ENCODE results near the gene ADCY2.

The ADCY2 gene

DNA sequence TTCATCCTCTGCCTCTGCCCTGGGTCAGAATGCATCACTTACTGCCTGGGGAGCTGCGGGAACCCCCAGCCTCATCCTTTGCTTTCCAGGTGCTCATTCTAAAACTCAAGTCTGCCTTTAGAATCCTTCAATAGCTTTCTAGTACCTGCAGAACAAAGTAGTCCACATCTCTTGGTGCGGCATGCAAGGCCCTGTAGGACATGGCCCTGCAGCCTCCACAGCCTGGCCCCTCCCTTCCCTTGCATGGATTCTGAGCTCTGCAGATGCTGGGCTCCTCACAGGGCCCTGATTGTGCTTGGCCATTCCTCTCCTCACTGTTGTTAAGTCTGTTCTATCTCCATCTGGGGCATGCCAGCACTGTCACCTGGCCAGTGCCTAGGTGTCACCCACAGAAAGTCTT lies 141.6 kb downstream of the ADCY2 start:
- H3K9me3 Mint-ChIP-seq: no peaks in the 10 kb centered on the region
- DNase-seq (no peak), ATAC-seq (no peak)
- no peaks in the 10 kb centered on the region for H3K4me1 Mint-ChIP-seq
- H3K4me3 Mint-ChIP-seq: no peak overlapping the region
- no peak overlapping the region for H3K27ac Mint-ChIP-seq
- no peaks in the 10 kb centered on the region for H3K27me3 Mint-ChIP-seq
- no peaks in the 10 kb centered on the region for H3K36me3 Mint-ChIP-seq (ENCODE audit: low read depth)

DNA sequence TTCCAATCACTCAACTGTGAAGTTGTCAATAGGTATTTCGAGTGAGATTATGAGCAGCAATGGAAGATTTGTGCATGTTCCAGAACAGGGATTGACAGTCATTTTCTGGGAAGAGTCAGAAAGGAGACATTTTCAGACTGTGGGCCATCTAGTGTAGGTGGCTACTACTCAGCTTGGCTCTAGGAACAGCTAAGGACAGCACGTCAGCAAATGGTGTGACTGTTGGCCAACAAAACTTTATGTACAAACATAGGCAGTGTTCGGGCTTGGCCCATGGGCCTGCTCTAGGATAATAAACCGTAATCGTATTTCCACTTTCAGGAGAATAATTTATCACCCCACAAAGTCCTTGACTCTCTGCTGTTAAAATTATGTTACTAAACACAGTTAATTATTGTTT lies 143.6 kb downstream of the ADCY2 start:
- Mint-ChIP-seq H3K4me3 (no peak overlapping the region), H3K27ac (no peak overlapping the region), H3K36me3 (ENCODE audit: low read depth) (no peaks in the 10 kb centered on the region), H3K4me1 (no peaks in the 10 kb centered on the region), H3K27me3 (no peaks in the 10 kb centered on the region), H3K9me3 (no peaks in the 10 kb centered on the region)
- DNase-seq (no peak), ATAC-seq (no peak)

DNA sequence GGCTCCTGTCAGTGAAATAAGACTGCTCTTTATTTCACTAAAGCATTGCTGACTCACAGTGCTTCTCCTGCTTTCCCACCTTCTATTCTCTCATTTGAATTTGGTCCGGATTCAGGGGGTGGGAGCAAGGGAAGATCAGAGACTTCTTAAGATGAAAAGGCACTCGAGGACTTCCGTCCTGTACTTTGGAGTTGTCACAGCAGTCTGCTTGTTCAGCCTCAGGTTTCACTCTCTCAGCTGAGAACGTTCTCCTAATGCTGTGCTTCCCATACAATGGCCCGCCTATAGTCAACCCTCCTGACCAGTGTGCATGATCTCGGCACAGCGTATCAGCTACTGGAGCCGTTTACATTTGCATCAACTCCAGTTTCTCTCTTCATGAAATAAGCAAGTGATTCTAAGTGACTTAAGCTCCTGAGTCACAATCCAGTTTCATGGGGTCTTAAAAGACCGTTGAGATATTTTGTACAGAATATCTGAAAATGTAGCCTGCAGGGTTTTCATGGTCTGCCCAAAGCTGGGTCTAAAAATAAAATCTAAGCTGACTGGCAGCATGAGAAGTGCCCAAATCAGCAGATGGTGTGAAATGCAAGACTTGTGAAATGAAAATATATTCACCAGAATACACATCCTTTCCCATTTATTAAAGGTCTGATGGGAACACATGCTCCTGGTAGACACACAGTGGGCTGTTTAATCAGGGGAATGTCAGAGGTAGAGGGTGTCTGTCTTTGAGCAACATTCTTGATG lies 145.0 kb downstream of the ADCY2 start:
- H3K9me3 Mint-ChIP-seq: no peaks in the 10 kb centered on the region
- H3K27me3 Mint-ChIP-seq: no peaks in the 10 kb centered on the region
- H3K27ac Mint-ChIP-seq: no peak overlapping the region
- ATAC-seq (no peak), DNase-seq (no peak)
- no peaks in the 10 kb centered on the region for H3K36me3 Mint-ChIP-seq (ENCODE audit: low read depth)
- no peak overlapping the region for H3K4me3 Mint-ChIP-seq
- H3K4me1 Mint-ChIP-seq: no peaks in the 10 kb centered on the region

DNA sequence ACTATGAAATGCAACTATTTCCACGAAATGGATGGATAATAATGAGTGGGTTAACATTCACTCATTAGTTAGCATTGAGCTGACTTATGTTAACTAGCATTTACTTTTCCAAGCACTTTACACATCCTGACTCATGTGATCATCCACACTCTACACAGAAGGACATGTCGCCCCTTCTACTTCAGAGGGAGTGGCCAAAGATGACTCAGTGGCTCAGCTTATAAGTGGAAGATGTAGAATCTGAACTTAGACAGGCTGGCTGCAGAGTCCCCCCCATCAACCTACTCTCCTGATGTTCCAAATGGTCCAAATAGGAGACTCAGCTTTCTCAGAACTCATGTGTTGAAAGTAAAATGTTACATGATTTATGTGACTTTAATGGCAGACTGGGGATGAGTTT lies 146.0 kb downstream of the ADCY2 start:
- ATAC-seq (no peak), DNase-seq (no peak)
- Mint-ChIP-seq H3K4me3 (no peak overlapping the region), H3K4me1 (no peaks in the 10 kb centered on the region), H3K36me3 (ENCODE audit: low read depth) (no peaks in the 10 kb centered on the region), H3K27me3 (no peaks in the 10 kb centered on the region), H3K27ac (no peak overlapping the region), H3K9me3 (no peaks in the 10 kb centered on the region)

DNA sequence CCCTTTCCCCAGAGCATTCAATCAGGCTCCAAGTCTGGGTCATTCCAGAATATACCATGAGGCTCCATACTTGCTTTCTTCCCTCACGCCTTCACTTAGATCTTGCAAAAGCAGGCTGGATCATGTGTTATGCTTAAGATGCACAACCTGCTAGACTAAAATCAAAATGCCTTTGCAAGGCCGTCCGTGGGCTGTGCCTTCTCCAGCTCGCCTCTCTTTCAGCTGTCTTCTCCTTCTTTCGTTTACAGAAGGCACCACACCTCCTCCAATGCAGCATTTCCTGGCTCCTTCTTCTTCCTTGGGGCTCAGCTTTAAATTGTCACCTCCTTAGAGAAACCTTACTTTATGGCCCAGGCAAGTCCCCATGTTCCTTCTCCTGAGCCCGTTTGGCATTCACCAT lies 150.6 kb downstream of the ADCY2 start:
- peaks cover 3% of the 10 kb centered on the region for H3K27me3 Mint-ChIP-seq
- ATAC-seq (no peak), DNase-seq (no peak)
- no peaks in the 10 kb centered on the region for H3K36me3 Mint-ChIP-seq (ENCODE audit: low read depth)
- no peaks in the 10 kb centered on the region for H3K4me1 Mint-ChIP-seq
- no peak overlapping the region for H3K27ac Mint-ChIP-seq
- no peak overlapping the region for H3K4me3 Mint-ChIP-seq
- H3K9me3 Mint-ChIP-seq: no peaks in the 10 kb centered on the region

DNA sequence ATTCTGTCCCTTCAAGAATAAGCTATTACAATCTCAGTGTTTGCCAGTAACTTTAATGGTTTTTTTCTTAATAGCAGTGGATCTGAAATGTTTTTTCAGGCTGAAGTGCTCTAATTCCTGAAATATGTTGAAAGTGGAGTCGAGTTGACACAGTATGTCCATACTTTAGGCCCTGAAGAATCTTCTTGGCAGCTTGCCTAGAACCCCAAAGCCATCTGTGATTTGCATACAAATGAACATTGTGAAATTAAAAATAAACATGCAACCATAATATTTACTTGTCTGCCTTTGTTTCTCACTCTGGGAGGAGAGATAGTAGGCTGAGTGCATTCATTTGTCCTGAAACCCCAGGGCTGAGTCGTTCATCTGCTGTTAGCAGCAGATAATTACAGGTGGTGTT lies 152.7 kb downstream of the ADCY2 start:
- ATAC-seq (no peak), DNase-seq (no peak)
- H3K27ac Mint-ChIP-seq: no peak overlapping the region
- no peaks in the 10 kb centered on the region for H3K9me3 Mint-ChIP-seq
- no peaks in the 10 kb centered on the region for H3K4me1 Mint-ChIP-seq
- H3K36me3 Mint-ChIP-seq (ENCODE audit: low read depth): no peaks in the 10 kb centered on the region
- no peak overlapping the region for H3K4me3 Mint-ChIP-seq
- H3K27me3 Mint-ChIP-seq: peaks cover 3% of the 10 kb centered on the region

DNA sequence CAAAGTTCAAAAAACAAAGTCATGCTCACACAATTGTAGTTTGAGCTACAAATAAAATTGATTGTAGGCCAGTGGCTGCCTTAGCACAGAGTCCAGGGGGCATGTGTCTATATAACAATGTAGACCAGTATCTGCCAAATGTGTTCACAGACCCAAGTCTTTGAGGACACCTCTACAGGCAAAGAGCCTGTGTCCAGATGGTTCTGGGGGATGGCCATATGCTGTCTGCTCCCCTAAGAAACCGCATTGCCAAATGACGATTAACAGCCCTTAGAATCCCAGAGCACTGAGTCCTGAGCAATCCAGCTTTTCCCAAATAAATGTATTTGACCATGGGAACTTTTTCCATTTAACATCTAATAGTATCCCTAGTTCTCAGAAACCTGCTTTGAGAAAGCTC lies 169.6 kb downstream of the ADCY2 start:
- ATAC-seq (no peak), DNase-seq (no peak)
- Mint-ChIP-seq H3K36me3 (ENCODE audit: low read depth) (no peaks in the 10 kb centered on the region), H3K27me3 (no peaks in the 10 kb centered on the region), H3K27ac (no peak overlapping the region), H3K4me1 (no peaks in the 10 kb centered on the region), H3K9me3 (no peaks in the 10 kb centered on the region), H3K4me3 (no peak overlapping the region)

DNA sequence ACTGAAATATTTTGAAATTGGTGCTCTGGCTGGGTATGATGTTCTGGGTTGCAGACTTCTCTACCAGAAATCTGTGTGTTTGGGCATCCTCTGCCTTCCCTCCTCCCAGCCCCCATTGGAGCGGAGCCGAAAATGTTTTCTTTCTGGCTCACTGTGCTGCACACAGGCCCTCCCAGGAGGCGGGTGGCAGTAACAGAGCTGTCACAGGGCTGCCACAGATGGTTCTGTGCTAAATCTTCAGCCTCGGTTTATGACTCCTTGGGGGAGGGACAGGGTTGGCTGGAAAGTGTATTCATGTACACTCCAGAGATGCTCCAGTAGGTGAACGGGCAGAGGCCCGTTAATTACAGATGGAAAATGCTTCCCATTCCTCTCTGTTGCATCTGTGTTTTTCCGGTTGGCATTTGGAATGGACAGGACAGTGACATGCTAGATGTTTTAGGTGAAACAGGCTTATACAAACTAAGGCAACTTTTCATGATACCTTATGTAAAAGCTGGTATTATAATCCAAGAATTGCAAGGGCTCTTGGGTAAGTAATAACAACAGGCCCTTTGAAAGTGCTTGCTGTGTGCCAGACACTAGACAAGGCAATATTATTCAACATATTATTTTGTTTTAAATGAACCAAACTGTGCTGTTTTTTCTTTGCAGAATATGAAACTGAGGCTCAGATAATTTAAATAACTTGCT lies 180.2 kb downstream of the ADCY2 start:
- H3K36me3 Mint-ChIP-seq (ENCODE audit: low read depth): no peaks in the 10 kb centered on the region
- no peak overlapping the region for H3K4me3 Mint-ChIP-seq
- no peak overlapping the region for H3K27ac Mint-ChIP-seq

DNA sequence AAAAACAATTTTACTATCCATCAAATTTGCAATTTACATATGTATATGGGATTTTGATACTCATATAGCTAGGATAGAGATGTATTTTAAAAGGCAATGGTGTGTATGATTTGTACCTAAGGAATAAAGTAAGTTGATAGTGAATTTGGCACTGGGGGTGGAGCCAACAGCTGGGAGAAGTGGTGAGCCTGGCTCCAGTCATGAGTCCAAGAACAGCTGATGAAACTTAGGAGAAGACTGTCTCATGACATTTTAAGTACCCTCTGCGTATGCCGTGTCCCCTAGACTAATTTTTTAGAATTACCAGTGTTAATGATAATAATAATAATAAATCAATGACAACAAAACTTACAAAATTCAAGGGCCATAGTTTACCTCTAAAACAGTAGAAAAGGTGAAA lies 181.4 kb downstream of the ADCY2 start:
- Mint-ChIP-seq H3K36me3 (ENCODE audit: low read depth) (no peaks in the 10 kb centered on the region), H3K4me1 (no peaks in the 10 kb centered on the region), H3K27ac (no peak overlapping the region), H3K27me3 (no peaks in the 10 kb centered on the region), H3K4me3 (no peak overlapping the region), H3K9me3 (no peaks in the 10 kb centered on the region)
- ATAC-seq: no peak
- DNase-seq: no peak

More for the DNA sequence above, 180.2 kb downstream of the ADCY2 start:
- ATAC-seq (no peak), DNase-seq (no peak)
- Mint-ChIP-seq H3K27me3 (no peaks in the 10 kb centered on the region), H3K4me1 (no peaks in the 10 kb centered on the region), H3K9me3 (peaks cover 5% of the 10 kb centered on the region)

DNA sequence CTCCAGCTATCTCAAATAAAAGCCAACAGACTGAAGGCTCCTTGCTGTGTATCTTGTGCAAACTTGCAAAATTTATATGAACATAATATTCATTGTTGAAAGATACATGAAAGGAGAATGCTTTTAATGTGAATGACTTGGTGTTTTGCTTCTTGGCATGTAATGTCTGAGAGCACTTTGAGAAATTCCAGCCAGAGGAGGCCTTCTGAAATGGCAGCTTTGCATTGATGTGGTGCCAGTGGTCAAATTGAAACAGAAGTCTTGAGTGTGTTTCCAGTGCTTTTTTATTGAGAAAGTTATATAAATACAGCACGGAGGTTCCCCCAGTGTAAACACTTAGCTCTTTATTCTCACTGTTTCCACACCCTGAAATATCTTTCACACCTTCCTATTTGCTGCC lies 182.1 kb downstream of the ADCY2 start:
- Mint-ChIP-seq H3K36me3 (ENCODE audit: low read depth) (no peaks in the 10 kb centered on the region), H3K9me3 (no peaks in the 10 kb centered on the region), H3K4me3 (no peak overlapping the region), H3K27ac (no peak overlapping the region), H3K27me3 (no peaks in the 10 kb centered on the region), H3K4me1 (no peaks in the 10 kb centered on the region)
- ATAC-seq: no peak
- DNase-seq: no peak

DNA sequence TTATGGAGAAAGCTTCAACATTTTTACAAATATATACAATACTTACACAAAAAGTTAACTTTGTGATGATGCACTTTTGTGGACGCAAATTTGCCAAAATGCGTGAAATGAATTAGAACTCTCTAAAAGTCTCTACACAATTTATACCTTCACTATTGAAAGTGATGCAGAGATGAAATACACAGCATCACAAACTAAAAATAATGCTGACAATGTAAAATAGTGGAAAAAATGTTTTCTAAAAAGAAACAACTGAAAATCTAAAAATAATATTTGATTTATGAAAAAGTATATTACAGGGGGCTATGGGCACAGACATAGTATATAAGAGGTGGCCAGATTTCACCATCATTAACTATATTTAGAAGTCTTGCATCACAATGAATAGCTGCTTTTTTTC lies 188.8 kb downstream of the ADCY2 start:
- ATAC-seq (no peak), DNase-seq (no peak)
- no peaks in the 10 kb centered on the region for H3K9me3 Mint-ChIP-seq
- no peaks in the 10 kb centered on the region for H3K4me1 Mint-ChIP-seq
- no peak overlapping the region for H3K27ac Mint-ChIP-seq
- no peak overlapping the region for H3K4me3 Mint-ChIP-seq
- no peaks in the 10 kb centered on the region for H3K36me3 Mint-ChIP-seq (ENCODE audit: low read depth)
- H3K27me3 Mint-ChIP-seq: no peaks in the 10 kb centered on the region

DNA sequence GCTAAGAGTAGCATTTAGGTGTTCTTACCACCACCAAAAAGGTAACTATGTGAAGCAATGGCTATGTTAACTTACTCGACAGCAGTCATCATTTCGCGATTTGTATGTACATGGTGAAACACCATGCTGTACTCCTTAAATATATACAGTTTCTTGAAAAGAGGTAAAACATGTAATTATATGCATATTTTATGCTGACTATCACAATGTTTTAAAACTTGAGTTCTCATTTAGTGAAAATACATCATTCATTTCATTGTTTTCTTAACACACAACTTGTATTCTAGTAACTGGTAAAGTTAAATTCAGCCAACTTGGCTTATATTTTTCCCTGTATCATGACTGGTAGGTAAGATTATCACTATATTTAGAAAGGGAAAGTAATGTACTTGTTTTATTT lies 189.9 kb downstream of the ADCY2 start:
- Mint-ChIP-seq H3K36me3 (ENCODE audit: low read depth) (no peaks in the 10 kb centered on the region), H3K27ac (no peak overlapping the region), H3K27me3 (no peaks in the 10 kb centered on the region), H3K9me3 (no peaks in the 10 kb centered on the region), H3K4me3 (no peak overlapping the region), H3K4me1 (no peaks in the 10 kb centered on the region)
- DNase-seq (no peak), ATAC-seq (no peak)

DNA sequence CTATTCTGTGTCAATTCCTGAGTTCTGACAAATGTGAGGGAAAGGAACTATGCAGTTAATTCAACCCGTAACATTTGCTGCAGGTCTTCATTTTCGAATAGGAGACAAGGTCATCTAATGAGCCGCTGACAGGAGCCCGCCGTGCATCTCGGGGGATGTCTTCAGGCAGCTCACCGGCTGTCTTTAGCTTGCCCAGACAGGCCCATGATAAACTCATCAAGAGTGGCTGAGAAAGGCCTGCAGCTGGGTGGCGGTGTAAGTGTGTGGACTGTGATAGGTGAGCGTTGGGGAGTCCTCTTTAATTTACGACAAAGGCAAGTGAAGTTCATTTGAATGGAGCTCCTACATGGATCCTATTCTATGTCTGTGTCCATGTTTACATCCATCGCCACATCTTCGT lies 190.5 kb downstream of the ADCY2 start:
- H3K4me3 Mint-ChIP-seq: no peak overlapping the region
- H3K27ac Mint-ChIP-seq: no peak overlapping the region
- H3K36me3 Mint-ChIP-seq (ENCODE audit: low read depth): no peaks in the 10 kb centered on the region
- no peaks in the 10 kb centered on the region for H3K27me3 Mint-ChIP-seq
- no peak for ATAC-seq
- H3K4me1 Mint-ChIP-seq: no peaks in the 10 kb centered on the region
- no peak for DNase-seq
- no peaks in the 10 kb centered on the region for H3K9me3 Mint-ChIP-seq

DNA sequence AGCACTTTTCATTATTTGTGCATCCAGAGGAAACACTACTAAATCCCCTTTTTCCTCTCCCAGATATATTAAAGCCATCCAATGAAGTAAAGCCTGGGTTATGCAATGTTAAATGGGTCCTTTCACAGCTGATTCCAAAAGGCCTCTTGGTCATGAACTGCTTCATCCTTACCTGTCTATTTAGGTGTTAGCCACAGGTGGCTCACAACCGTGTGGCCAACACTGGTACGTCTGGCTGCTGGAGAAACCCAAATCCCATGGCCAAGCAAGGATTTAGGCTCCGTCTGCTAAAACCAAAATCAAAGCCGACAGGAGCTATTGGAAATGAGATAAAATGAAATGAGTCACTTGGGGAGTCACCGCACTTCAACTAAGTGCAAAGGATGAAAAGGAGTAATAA lies 193.9 kb downstream of the ADCY2 start:
- no peak for ATAC-seq
- peaks cover 2% of the 10 kb centered on the region for H3K27me3 Mint-ChIP-seq
- no peak overlapping the region for H3K4me3 Mint-ChIP-seq
- DNase-seq: no peak
- H3K27ac Mint-ChIP-seq: no peak overlapping the region
- no peaks in the 10 kb centered on the region for H3K36me3 Mint-ChIP-seq (ENCODE audit: low read depth)
- no peaks in the 10 kb centered on the region for H3K4me1 Mint-ChIP-seq
- H3K9me3 Mint-ChIP-seq: no peaks in the 10 kb centered on the region

DNA sequence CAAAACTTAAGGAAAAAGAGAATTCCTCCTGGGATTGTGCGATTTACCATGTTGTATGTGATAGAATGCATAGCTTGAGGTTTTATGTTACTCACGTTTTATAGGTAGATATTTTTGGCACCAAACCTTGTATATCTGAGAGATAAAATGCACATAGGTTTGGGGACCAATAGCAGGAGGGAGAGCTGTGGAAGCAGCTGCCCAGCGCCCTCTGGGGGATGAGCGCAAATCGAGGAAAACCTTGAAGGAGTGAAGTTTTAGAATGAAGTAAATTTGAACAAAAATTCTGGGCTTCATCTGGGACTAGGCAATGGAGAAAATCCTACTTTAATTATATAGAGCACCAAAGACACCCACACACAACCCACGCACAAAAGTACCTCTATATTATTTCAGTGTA lies 197.0 kb downstream of the ADCY2 start:
- no peak for DNase-seq
- Mint-ChIP-seq H3K27me3 (peaks cover 2% of the 10 kb centered on the region), H3K4me1 (no peaks in the 10 kb centered on the region), H3K4me3 (no peak overlapping the region), H3K36me3 (ENCODE audit: low read depth) (no peaks in the 10 kb centered on the region), H3K9me3 (no peaks in the 10 kb centered on the region), H3K27ac (no peak overlapping the region)
- ATAC-seq: no peak
